ENCODE data around the gene CFAP300.

GRCh38 chr11:102046841-102047240 lies 396 bp upstream of the CFAP300 start:
- TF ChIP-seq CTCF (conservative IDR thresholded peaks at IDR 0.05): no peak
- no peak for TF ChIP-seq EZH2 (IDR thresholded peaks at IDR 0.05; ENCODE audit: low read depth)

Measured in PC-9 (cell line).